Fibroblast of lung (primary cell): ENCODE measurements around the gene IQCF2. TPM values are rescaled to one million over a fixed set of nuclear protein-coding genes. Genes with fewer than 3 reads are reported as not detected.

Experiments
- DNase-seq, 2 donors: peaks; one replicate each; pipeline versions ENCODE4 v3.0.0 to v3.0.0-alpha.2; 2010; ENCODE audit warnings: low read depth in 2 of 2
- H2AFZ ChIP-seq: 2 replicates; pipeline ENCODE4 v1.5.1; 2012; ENCODE audit warnings: low read length, control low read depth, inconsistent platforms
- H3K27ac ChIP-seq: 2 replicates; pipeline ENCODE4 v1.5.1; 2011; ENCODE audit warnings: low read length, control low read depth; ENCODE audit not compliant: insufficient read depth
- H3K27me3 ChIP-seq: 2 replicates; pipeline ENCODE4 v1.5.1; 2011; ENCODE audit warnings: mild to moderate bottlenecking, low read length; ENCODE audit not compliant: control insufficient read depth, insufficient read depth
- H3K36me3 ChIP-seq: 2 replicates; pipeline ENCODE4 v1.5.1; 2011; ENCODE audit warnings: low read length; ENCODE audit not compliant: control insufficient read depth, insufficient read depth
- H3K4me1 ChIP-seq: 2 replicates; pipeline ENCODE4 v1.5.1; 2011; ENCODE audit warnings: low read length; ENCODE audit not compliant: control insufficient read depth, insufficient read depth; ENCODE audit errors: extremely low read depth
- H3K4me2 ChIP-seq: 2 replicates; pipeline ENCODE4 v1.5.1; 2011; ENCODE audit warnings: low read length, control low read depth; ENCODE audit not compliant: insufficient read depth; ENCODE audit errors: extremely low read depth
- H3K4me3 ChIP-seq, 4 experiments: fragments of 200-600 bp in 1 of 4; sonication (generic) in 1 of 4; replicated peaks in 1 of 4; 2 replicates each; pipeline ENCODE4 v1.5.1; 2011 to 2016; ENCODE audit warnings: low read length in 4 of 4, low read depth in 3 of 4, mild to moderate bottlenecking in 3 of 4, control low read depth in 2 of 4, inconsistent platforms in 1 of 4, mixed read lengths in 1 of 4; ENCODE audit not compliant: insufficient read depth in 1 of 4; ENCODE audit errors: control extremely low read depth in 1 of 4
- H3K79me2 ChIP-seq: 2 replicates; pipeline ENCODE4 v1.5.1; 2012; ENCODE audit warnings: mild to moderate bottlenecking, low read length, inconsistent platforms; ENCODE audit not compliant: control insufficient read depth, insufficient read depth
- H3K9ac ChIP-seq: 2 replicates; pipeline ENCODE4 v1.5.1; 2011; ENCODE audit warnings: mild to moderate bottlenecking, low read length, control low read depth; ENCODE audit not compliant: insufficient read depth
- H3K9me3 ChIP-seq: 2 replicates; pipeline ENCODE4 v1.5.1; 2012; ENCODE audit warnings: low read depth, low read length; ENCODE audit not compliant: control insufficient read depth, insufficient read depth
- H4K20me1 ChIP-seq: 2 replicates; pipeline ENCODE4 v1.5.1; 2011; ENCODE audit warnings: low read length; ENCODE audit not compliant: control insufficient read depth, insufficient read depth; ENCODE audit errors: extremely low read depth
- EZH2 ChIP-seq: IDR thresholded peaks from 2 replicates; pipeline ENCODE4 v1.5.1; 2012; ENCODE audit warnings: low read length, control low read depth, mild to moderate bottlenecking; ENCODE audit errors: missing control alignments
- polyA plus RNA-seq, 2 donors: library from polyadenylated mRNA; depleted of rRNA in 1 of 2; stranded (reverse) in 1 of 2; unstranded in 1 of 2; fragments of >200 nt; gene quantifications; 2 replicates each; pipeline ENCODE4 v1.2.1, GENCODE V29; 2011 to 2012; ENCODE audit warnings: missing spikeins in 1 of 2
- total RNA-seq: library from RNA; depleted of rRNA; stranded (reverse); fragments of >200 nt; gene quantifications from 2 replicates; pipeline ENCODE4 v1.2.1, GENCODE V29; 2014
- TF ChIP-seq, protein P1 (sequence below), 2 donors: IDR thresholded peaks in 1 of 2; conservative IDR thresholded peaks in 1 of 2; 1 replicate in 1 of 2; 2 replicates in 1 of 2; pipeline ENCODE4 v1.5.1; 2011 to 2012; ENCODE audit warnings: low read length in 2 of 2, control low read depth in 1 of 2, inconsistent platforms in 1 of 2, low read depth in 1 of 2, mild to moderate bottlenecking in 1 of 2

Gene IQCF2
- total and polyA plus RNA-seq, 2 donors (not counting 1 experiment from before 2014, with no cell fraction given): not detected

DNA sequence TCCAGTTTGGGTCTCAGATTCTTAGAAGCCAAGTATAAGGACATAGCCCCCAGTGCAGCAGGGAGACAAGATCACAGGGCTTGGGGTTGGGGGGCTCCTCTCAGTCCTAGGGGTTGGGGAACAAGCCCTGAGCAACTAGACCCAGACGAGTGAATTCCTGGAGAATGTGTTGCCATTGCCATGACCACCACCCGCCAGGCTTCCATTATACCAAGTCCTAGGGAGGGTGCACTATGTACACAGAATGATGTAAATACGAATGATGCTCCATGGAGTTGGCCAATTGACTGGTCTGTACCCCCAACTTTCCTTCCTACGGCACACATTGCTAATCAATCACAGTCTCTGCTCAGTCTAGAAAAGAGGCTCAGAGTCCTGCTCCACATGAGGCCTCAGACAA is 33.0 kb downstream of the IQCF2 start:
- H3K9me3 ChIP-seq: no peaks in the 10 kb centered on the region
- H3K4me3 ChIP-seq: no peak overlapping the region
- DNase-seq: no peak
- H3K27me3 ChIP-seq: no peaks in the 10 kb centered on the region
- H2AFZ ChIP-seq: no peak overlapping the region
- TF ChIP-seq EZH2: no peak
- TF ChIP-seq, protein P1, sequence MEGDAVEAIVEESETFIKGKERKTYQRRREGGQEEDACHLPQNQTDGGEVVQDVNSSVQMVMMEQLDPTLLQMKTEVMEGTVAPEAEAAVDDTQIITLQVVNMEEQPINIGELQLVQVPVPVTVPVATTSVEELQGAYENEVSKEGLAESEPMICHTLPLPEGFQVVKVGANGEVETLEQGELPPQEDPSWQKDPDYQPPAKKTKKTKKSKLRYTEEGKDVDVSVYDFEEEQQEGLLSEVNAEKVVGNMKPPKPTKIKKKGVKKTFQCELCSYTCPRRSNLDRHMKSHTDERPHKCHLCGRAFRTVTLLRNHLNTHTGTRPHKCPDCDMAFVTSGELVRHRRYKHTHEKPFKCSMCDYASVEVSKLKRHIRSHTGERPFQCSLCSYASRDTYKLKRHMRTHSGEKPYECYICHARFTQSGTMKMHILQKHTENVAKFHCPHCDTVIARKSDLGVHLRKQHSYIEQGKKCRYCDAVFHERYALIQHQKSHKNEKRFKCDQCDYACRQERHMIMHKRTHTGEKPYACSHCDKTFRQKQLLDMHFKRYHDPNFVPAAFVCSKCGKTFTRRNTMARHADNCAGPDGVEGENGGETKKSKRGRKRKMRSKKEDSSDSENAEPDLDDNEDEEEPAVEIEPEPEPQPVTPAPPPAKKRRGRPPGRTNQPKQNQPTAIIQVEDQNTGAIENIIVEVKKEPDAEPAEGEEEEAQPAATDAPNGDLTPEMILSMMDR (conservative IDR thresholded peaks at IDR 0.05 in 1 of 2, IDR thresholded peaks at IDR 0.05 in 1 of 2; ENCODE audit: low read depth in 1 of 2, low read length in 2 of 2): no peak
- no peak overlapping the region for H3K27ac ChIP-seq
- no peaks in the 10 kb centered on the region for H3K4me1 ChIP-seq
- no peak overlapping the region for H3K4me2 ChIP-seq
- H3K36me3 ChIP-seq: no peaks in the 10 kb centered on the region
- H3K79me2 ChIP-seq: no peaks in the 10 kb centered on the region
- no peaks in the 10 kb centered on the region for H4K20me1 ChIP-seq
- H3K9ac ChIP-seq: no peak overlapping the region

GRCh38 chr3:51894939-51895338 is 33.5 kb downstream of the IQCF2 start:
- Histone ChIP-seq H3K4me1 (no peaks in the 10 kb centered on the region), H3K27ac (no peak overlapping the region), H3K36me3 (no peaks in the 10 kb centered on the region), H2AFZ (no peak overlapping the region), H3K9ac (no peak overlapping the region), H3K27me3 (no peaks in the 10 kb centered on the region), H4K20me1 (no peaks in the 10 kb centered on the region), H3K4me2 (no peak overlapping the region), H3K4me3 (no peak overlapping the region), H3K79me2 (no peaks in the 10 kb centered on the region), H3K9me3 (no peaks in the 10 kb centered on the region)
- no peak for TF ChIP-seq EZH2
- TF ChIP-seq, protein P1 (conservative IDR thresholded peaks at IDR 0.05 in 1 of 2, IDR thresholded peaks at IDR 0.05 in 1 of 2; ENCODE audit: low read depth in 1 of 2, low read length in 2 of 2): no peak
- DNase-seq: no peak

- Histone ChIP-seq H4K20me1 (no peaks in the 10 kb centered on the region), H3K27ac (no peak overlapping the region), H3K36me3 (no peaks in the 10 kb centered on the region), H3K79me2 (no peaks in the 10 kb centered on the region), H3K4me3 (no peak overlapping the region), H3K4me1 (no peaks in the 10 kb centered on the region), H3K4me2 (no peak overlapping the region), H3K9ac (no peak overlapping the region), H3K9me3 (no peaks in the 10 kb centered on the region), H3K27me3 (peaks cover 2% of the 10 kb centered on the region), H2AFZ (no peak overlapping the region)
- peak in 1 of 2 donors; percentile 28 for DNase-seq
- TF ChIP-seq, protein P1 (conservative IDR thresholded peaks at IDR 0.05 in 1 of 2, IDR thresholded peaks at IDR 0.05 in 1 of 2; ENCODE audit: low read depth in 1 of 2, low read length in 2 of 2): no peak
- no peak for TF ChIP-seq EZH2
Observed at GRCh38 chr3:51896607-51897305, 35.3 kb downstream of the IQCF2 start.
